Effector memory CD4-positive, alpha-beta T cell (primary cell): Measurements from ENCODE around the gene FOXP1.

Source experiments
- DNase-seq, 3 donors: peaks; one replicate each; pipeline ENCODE4 v3.0.0-alpha.2; 2020
- H3K27ac ChIP-seq: 2 replicates; pipeline ENCODE4 v1.7.0; 2013; ENCODE audit warnings: mild to moderate bottlenecking, low read length, moderate library complexity; ENCODE audit not compliant: insufficient read depth, poor library complexity, severe bottlenecking
- H3K27me3 ChIP-seq: replicated peaks from 2 replicates; pipeline ENCODE4 v1.7.0; 2013; ENCODE audit warnings: mild to moderate bottlenecking, low read length; ENCODE audit not compliant: insufficient read depth, control insufficient read depth, poor library complexity, severe bottlenecking
- H3K36me3 ChIP-seq: 2 replicates; pipeline ENCODE4 v1.7.0; 2013; ENCODE audit warnings: mild to moderate bottlenecking, low read length, moderate library complexity; ENCODE audit not compliant: control insufficient read depth, insufficient read depth
- H3K4me1 ChIP-seq: 2 replicates; pipeline ENCODE4 v1.7.0; 2013; ENCODE audit warnings: low read length, mild to moderate bottlenecking; ENCODE audit not compliant: control insufficient read depth, insufficient read depth, poor library complexity, severe bottlenecking
- H3K4me3 ChIP-seq: 2 replicates; pipeline ENCODE4 v1.7.0; 2013; ENCODE audit warnings: low read length, low read depth, mild to moderate bottlenecking; ENCODE audit not compliant: insufficient read depth, poor library complexity, severe bottlenecking
- H3K9me3 ChIP-seq: 2 replicates; pipeline ENCODE4 v1.7.0; 2013; ENCODE audit warnings: mild to moderate bottlenecking, low read length, moderate library complexity; ENCODE audit not compliant: control insufficient read depth

FOXP1 gene

GRCh38 chr3:71241981-71242560, 341.5 kb downstream of the FOXP1 start:
- Histone ChIP-seq H3K9me3 (no peaks in the 10 kb centered on the region), H3K36me3 (no peaks in the 10 kb centered on the region), H3K27ac (no peak overlapping the region), H3K4me3 (no peak overlapping the region), H3K27me3 (no peaks in the 10 kb centered on the region), H3K4me1 (no peaks in the 10 kb centered on the region)
- no peak for DNase-seq

GRCh38 chr3:71241246-71241901, 342.2 kb downstream of the FOXP1 start:
- H3K4me1 ChIP-seq = no peaks in the 10 kb centered on the region
- no peaks in the 10 kb centered on the region for H3K9me3 ChIP-seq
- H3K27ac ChIP-seq = no peak overlapping the region
- no peaks in the 10 kb centered on the region for H3K36me3 ChIP-seq
- H3K27me3 ChIP-seq = no peaks in the 10 kb centered on the region
- DNase-seq = no peak
- no peak overlapping the region for H3K4me3 ChIP-seq

- no peak overlapping the region for H3K4me3 ChIP-seq
- no peaks in the 10 kb centered on the region for H3K27me3 ChIP-seq
- peaks cover under 1% of the 10 kb centered on the region for H3K36me3 ChIP-seq
- no peaks in the 10 kb centered on the region for H3K4me1 ChIP-seq
- no peak overlapping the region for H3K27ac ChIP-seq
- no peaks in the 10 kb centered on the region for H3K9me3 ChIP-seq
- no peak for DNase-seq
Measured at GRCh38 chr3:71240034-71240433, 343.5 kb downstream of the FOXP1 start.

DNA sequence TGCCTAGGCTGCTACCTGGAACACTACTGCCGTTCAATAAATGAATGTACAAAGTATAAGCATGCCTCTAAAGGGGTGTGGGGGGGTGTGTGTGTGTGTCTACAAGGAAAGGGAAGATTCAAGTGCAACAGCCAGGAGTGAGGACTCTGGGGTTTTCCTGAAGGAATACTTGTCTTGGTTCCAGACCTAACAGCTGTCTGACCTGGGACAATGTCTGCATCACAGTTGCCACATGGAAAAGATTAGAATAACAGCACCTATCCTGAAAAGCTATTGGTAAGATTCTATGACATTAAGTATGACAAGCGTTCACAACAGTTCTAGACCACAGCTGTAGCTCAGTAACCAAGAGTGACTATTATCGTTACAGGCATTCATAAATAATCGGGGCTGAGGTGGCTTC, 345.2 kb downstream of the FOXP1 start:
- H3K9me3 ChIP-seq = no peaks in the 10 kb centered on the region

DNA sequence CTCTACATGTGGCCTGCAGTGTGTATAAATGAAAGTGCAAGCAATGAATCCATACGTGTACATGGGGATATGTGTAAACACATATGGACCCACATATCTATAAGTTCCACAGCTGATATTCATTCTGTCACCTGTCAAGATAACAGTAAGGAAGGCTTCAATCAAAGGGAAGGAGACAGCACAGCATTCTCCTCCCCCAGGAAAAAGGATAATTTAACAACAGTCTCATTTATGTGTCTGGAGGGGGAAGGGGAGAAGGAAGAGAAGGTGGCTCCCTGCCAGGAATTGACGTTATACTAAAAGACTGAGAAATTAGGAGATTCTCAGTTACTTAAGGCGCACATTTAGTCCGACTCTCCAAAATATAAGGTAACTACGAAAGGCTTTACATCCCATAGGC, 345.9 kb downstream of the FOXP1 start:
- no peak for DNase-seq
- Histone ChIP-seq H3K9me3 (no peaks in the 10 kb centered on the region), H3K4me1 (no peaks in the 10 kb centered on the region), H3K27ac (no peak overlapping the region), H3K36me3 (peaks cover 3% of the 10 kb centered on the region), H3K4me3 (no peak overlapping the region), H3K27me3 (no peaks in the 10 kb centered on the region)

More for the DNA sequence above, 345.2 kb downstream of the FOXP1 start:
- no peaks in the 10 kb centered on the region for H3K27me3 ChIP-seq
- no peak overlapping the region for H3K27ac ChIP-seq
- peaks cover 3% of the 10 kb centered on the region for H3K36me3 ChIP-seq
- no peak for DNase-seq
- H3K4me1 ChIP-seq = no peaks in the 10 kb centered on the region
- no peak overlapping the region for H3K4me3 ChIP-seq

- Histone ChIP-seq H3K27me3 (no peaks in the 10 kb centered on the region), H3K9me3 (no peaks in the 10 kb centered on the region), H3K36me3 (peaks cover 3% of the 10 kb centered on the region), H3K27ac (no peak overlapping the region), H3K4me1 (no peaks in the 10 kb centered on the region), H3K4me3 (no peak overlapping the region)
- no peak for DNase-seq
Measured at GRCh38 chr3:71235846-71236245, 347.7 kb downstream of the FOXP1 start.

GRCh38 chr3:71232895-71233294, 350.6 kb downstream of the FOXP1 start:
- H3K27me3 ChIP-seq = no peaks in the 10 kb centered on the region
- H3K36me3 ChIP-seq = peaks cover 3% of the 10 kb centered on the region
- H3K9me3 ChIP-seq = no peaks in the 10 kb centered on the region
- no peak for DNase-seq
- peaks cover 8% of the 10 kb centered on the region for H3K4me1 ChIP-seq
- H3K4me3 ChIP-seq = no peak overlapping the region
- H3K27ac ChIP-seq = no peak overlapping the region

- H3K4me3 ChIP-seq = no peak overlapping the region
- H3K4me1 ChIP-seq = peaks cover 11% of the 10 kb centered on the region
- no peaks in the 10 kb centered on the region for H3K27me3 ChIP-seq
- no peaks in the 10 kb centered on the region for H3K9me3 ChIP-seq
- peaks cover 3% of the 10 kb centered on the region for H3K36me3 ChIP-seq
- H3K27ac ChIP-seq = no peak overlapping the region
- no peak for DNase-seq
Measured at GRCh38 chr3:71232175-71232679, 351.3 kb downstream of the FOXP1 start.

GRCh38 chr3:71231680-71232079, 351.8 kb downstream of the FOXP1 start:
- Histone ChIP-seq H3K27ac (no peak overlapping the region), H3K36me3 (peaks cover 3% of the 10 kb centered on the region), H3K4me1 (peaks cover 11% of the 10 kb centered on the region), H3K27me3 (no peaks in the 10 kb centered on the region), H3K9me3 (no peaks in the 10 kb centered on the region), H3K4me3 (no peak overlapping the region)
- DNase-seq = no peak

DNA sequence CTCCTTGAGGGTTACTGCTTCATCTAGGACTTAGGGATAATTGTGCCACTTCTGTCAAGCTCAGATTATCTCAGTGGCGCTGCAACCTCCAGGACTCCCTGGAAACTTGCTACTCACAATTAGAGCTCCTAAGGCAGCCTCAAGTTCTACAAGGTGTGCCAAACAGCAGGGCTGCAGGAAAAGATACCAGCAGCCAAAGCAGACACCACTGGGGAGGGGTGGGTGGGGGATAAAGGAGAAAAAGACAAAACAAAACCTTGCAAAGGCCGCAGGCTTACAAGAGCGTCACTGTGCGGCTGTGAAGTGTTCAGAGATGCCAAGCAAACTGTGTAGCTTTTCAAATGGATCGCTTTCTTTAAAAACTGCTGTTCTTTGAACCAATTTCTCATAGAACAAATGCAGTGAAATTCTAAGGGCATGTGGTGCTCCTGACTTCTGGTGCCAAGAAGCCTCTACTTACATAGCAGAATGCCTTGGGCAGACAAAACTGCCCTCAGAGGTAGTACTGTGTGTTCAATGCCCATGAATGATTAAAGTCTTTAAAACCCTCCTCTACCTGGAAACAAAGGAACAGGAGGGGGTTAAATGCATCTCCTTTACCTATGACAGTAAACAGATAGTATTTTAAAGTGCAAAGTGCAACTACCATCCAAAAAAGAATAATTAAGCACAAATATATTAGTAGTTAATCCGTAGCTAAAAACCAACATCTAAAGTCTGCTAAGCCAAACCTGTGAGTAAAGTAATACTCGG, 353.4 kb downstream of the FOXP1 start:
- peaks cover 11% of the 10 kb centered on the region for H3K4me1 ChIP-seq
- no peak for DNase-seq
- H3K9me3 ChIP-seq = no peaks in the 10 kb centered on the region
- no peak overlapping the region for H3K4me3 ChIP-seq
- H3K27ac ChIP-seq = no peak overlapping the region
- H3K27me3 ChIP-seq = no peaks in the 10 kb centered on the region
- peaks cover 3% of the 10 kb centered on the region for H3K36me3 ChIP-seq
